ENCODE measurements around the gene SENP8.

DNA sequence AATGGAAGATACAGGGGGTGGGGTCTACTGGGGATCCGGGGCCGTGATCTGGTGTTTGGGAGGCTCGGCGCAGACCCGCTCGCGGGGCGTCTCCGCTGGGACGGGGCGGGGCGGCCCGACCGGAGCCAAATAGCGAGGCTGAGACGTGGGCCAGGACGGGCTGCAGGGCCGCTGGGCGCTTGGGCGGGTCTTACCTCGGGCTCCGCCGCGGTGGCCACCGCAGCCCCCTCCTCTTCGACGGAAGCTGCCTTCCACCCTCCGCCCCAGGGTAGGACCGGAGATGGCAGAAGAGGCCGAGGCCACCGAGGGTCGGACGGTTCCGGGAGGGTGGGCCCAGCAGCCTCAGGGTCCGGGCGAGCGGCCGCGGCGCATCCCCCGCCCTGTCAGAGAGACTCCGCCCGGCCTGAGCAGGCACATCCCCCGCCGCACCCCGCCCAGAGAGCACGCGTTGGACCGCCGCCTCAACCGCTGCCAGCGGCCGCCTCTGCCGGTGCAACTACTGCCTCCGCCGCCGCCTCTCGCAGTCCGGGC lies 652 bp upstream of the SENP8 start:
- TF ChIP-seq, protein P1, sequence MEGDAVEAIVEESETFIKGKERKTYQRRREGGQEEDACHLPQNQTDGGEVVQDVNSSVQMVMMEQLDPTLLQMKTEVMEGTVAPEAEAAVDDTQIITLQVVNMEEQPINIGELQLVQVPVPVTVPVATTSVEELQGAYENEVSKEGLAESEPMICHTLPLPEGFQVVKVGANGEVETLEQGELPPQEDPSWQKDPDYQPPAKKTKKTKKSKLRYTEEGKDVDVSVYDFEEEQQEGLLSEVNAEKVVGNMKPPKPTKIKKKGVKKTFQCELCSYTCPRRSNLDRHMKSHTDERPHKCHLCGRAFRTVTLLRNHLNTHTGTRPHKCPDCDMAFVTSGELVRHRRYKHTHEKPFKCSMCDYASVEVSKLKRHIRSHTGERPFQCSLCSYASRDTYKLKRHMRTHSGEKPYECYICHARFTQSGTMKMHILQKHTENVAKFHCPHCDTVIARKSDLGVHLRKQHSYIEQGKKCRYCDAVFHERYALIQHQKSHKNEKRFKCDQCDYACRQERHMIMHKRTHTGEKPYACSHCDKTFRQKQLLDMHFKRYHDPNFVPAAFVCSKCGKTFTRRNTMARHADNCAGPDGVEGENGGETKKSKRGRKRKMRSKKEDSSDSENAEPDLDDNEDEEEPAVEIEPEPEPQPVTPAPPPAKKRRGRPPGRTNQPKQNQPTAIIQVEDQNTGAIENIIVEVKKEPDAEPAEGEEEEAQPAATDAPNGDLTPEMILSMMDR (conservative IDR thresholded peaks at IDR 0.05; ENCODE audit: low read length): no peak
- no peak for TF ChIP-seq EZH2phosphoT487 (IDR thresholded peaks at IDR 0.05; ENCODE audit: borderline replicate concordance)

All from Loucy (cell line).